HepG2 (cell line): Measurements from ENCODE around the gene FAH. TPM values are rescaled to one million over a fixed set of nuclear protein-coding genes. Genes with fewer than 3 reads are reported as not detected.

Experiments used
- ATAC-seq: fragments of 200-7000 bp; cut with Tn5 transposase; 3 replicates; pipeline ENCODE4 v1.9.1; 2020; ENCODE audit warnings: mild to moderate bottlenecking, moderate library complexity
- BruUV-seq: library from RNA; stranded (reverse); fragments of 400-500 nt; replicated peaks from 2 replicates; lab custom pipeline; 2021; lab: Mats Ljungman, UMichigan
- CTCF ChIA-PET: fragments of 300-600 bp; formaldehyde crosslinking; extraction: SDS; loops from one replicate; lab custom pipeline; 2021; ENCODE audit warnings: low total read pairs, inconsistent platforms, low intra/inter-chr PET ratio; lab: Yijun Ruan, JAX
- POLR2A ChIA-PET: fragments of 350-600 bp; sonication (Branson Sonifier 250); formaldehyde crosslinking; loops from one replicate; lab custom pipeline; 2020; ENCODE audit warnings: antibody characterized with exemption, inconsistent platforms; lab: Yijun Ruan, JAX
- DNase-seq: peaks from one replicate; pipeline ENCODE4 v3.0.0-alpha.2; 2015; ENCODE audit warnings: low spot score
- FAIRE-seq: peaks from 3 replicates; lab custom pipeline; 2011; peaks lifted over from hg19 to GRCh38; lab: Jason Lieb, UNC
- H2AFZ ChIP-seq: one replicate; pipeline ENCODE4 v1.6.1; 2011; ENCODE audit warnings: low read length, inconsistent platforms
- H3K27ac ChIP-seq: fragments of 300-600 bp; 3 replicates; pipeline ENCODE4 v1.8.0; 2011; ENCODE audit warnings: mixed run types, mild to moderate bottlenecking, mixed read lengths, low read length, inconsistent platforms; ENCODE audit not compliant: insufficient read depth; ENCODE audit errors: extremely low read length
- H3K27me3 ChIP-seq, 2 experiments: fragments of 200-600 bp in 1 of 2; 2 replicates in 1 of 2; 3 replicates in 1 of 2; pipeline versions ENCODE4 v1.6.0 to v1.8.0; 2011; ENCODE audit warnings: low read length in 2 of 2, mild to moderate bottlenecking in 2 of 2, moderate library complexity in 2 of 2, inconsistent platforms in 1 of 2; ENCODE audit not compliant: insufficient read depth in 2 of 2, control insufficient read depth in 1 of 2
- H3K36me3 ChIP-seq, 2 experiments: fragments of 200-600 bp in 1 of 2; replicated peaks in 1 of 2; 2 replicates in 1 of 2; 3 replicates in 1 of 2; pipeline versions ENCODE4 v1.5.1 to v1.8.0; 2011; ENCODE audit warnings: low read length in 2 of 2, inconsistent platforms in 1 of 2; ENCODE audit not compliant: insufficient read depth in 2 of 2, control insufficient read depth in 1 of 2
- H3K4me1 ChIP-seq: 2 replicates; pipeline ENCODE4 v1.5.1; 2012; ENCODE audit warnings: low read length, inconsistent platforms; ENCODE audit not compliant: insufficient read depth
- H3K4me2 ChIP-seq: 2 replicates; pipeline ENCODE4 v1.6.0; 2011; ENCODE audit warnings: low read depth, low read length, inconsistent platforms
- H3K4me3 ChIP-seq, 3 experiments: fragments of 200-600 bp in 1 of 3; sonication (generic), shearing (Covaris generic) in 1 of 3; replicated peaks in 1 of 3; 2 replicates each; pipeline ENCODE4 v1.5.1; 2011 to 2016; ENCODE audit warnings: low read length in 3 of 3, inconsistent platforms in 2 of 3, low read depth in 2 of 3, mild to moderate bottlenecking in 2 of 3, control low read depth in 1 of 3, mixed read lengths in 1 of 3; ENCODE audit not compliant: insufficient read depth in 1 of 3
- H3K79me2 ChIP-seq: one replicate; pipeline ENCODE4 v1.6.1; 2011; ENCODE audit warnings: low read length, inconsistent platforms; ENCODE audit not compliant: insufficient read depth
- H3K9ac ChIP-seq: 2 replicates; pipeline ENCODE4 v1.6.0; 2011; ENCODE audit warnings: mild to moderate bottlenecking, low read depth, low read length, inconsistent platforms; ENCODE audit not compliant: insufficient read depth
- H3K9me3 ChIP-seq: 2 replicates; pipeline ENCODE4 v1.5.1; 2012; ENCODE audit warnings: mild to moderate bottlenecking, low read length
- H4K20me1 ChIP-seq: 2 replicates; pipeline ENCODE4 v1.6.0; 2011; ENCODE audit warnings: inconsistent platforms, mild to moderate bottlenecking, low read length, moderate library complexity; ENCODE audit not compliant: insufficient read depth
- CBX2 ChIP-seq, 2 experiments: fragments of 200-600 bp in 1 of 2; sonication (generic); formaldehyde crosslinking in 1 of 2; IDR thresholded peaks; 2 replicates each; pipeline versions ENCODE4 v1.7.0 to v1.8.1; 2018 to 2022; ENCODE audit warnings: low read depth in 2 of 2, low read length in 1 of 2, mild to moderate bottlenecking in 1 of 2, missing genetic modification reagents in 1 of 2
- FOXA1 ChIP-seq, 2 experiments: fragments of 450-650 bp in 1 of 2; sonication (generic) in 1 of 2; formaldehyde crosslinking in 1 of 2; IDR thresholded peaks; 2 replicates each; pipeline versions ENCODE4 v1.4.0 to v1.6.1; 2016 to 2020; ENCODE audit warnings: missing genetic modification reagents in 1 of 2
- GMEB2 ChIP-seq: IDR thresholded peaks from 2 replicates; pipeline ENCODE4 v1.6.1; 2016; ENCODE audit warnings: missing biosample characterization, missing genetic modification reagents, low read depth
- IRX3 ChIP-seq: sonication (generic); formaldehyde crosslinking; IDR thresholded peaks from 2 replicates; pipeline ENCODE4 v1.8.1; 2023; ENCODE audit warnings: mild to moderate bottlenecking, low read depth, missing genetic modification reagents, borderline replicate concordance
- MTF1 ChIP-seq: sonication (generic); formaldehyde crosslinking; IDR thresholded peaks from 2 replicates; pipeline ENCODE4 v1.5.0; 2020; ENCODE audit warnings: missing genetic modification reagents
- NFRKB ChIP-seq: fragments of 450-650 bp; IDR thresholded peaks from 2 replicates; pipeline ENCODE4 v1.6.1; 2017
- RXRB ChIP-seq: IDR thresholded peaks from 2 replicates; pipeline ENCODE4 v1.6.1; 2016; ENCODE audit warnings: borderline replicate concordance, missing genetic modification reagents, missing compliant biosample characterization
- SIN3B ChIP-seq: fragments of 150-350 bp; IDR thresholded peaks from 2 replicates; pipeline ENCODE4 v1.6.1; 2014; ENCODE audit warnings: low read length
- SMAD9 ChIP-seq: sonication (generic); formaldehyde crosslinking; IDR thresholded peaks from 2 replicates; pipeline ENCODE4 v1.5.1; 2020; ENCODE audit warnings: mild to moderate bottlenecking, missing genetic modification reagents
- STAG1 ChIP-seq: sonication (generic); formaldehyde crosslinking; IDR thresholded peaks from 2 replicates; pipeline ENCODE4 v1.4.0; 2020; ENCODE audit warnings: missing genetic modification reagents
- ZBTB4 ChIP-seq: sonication (generic); formaldehyde crosslinking; IDR thresholded peaks from 2 replicates; pipeline ENCODE4 v1.4.0; 2020; ENCODE audit warnings: missing genetic modification reagents, mild to moderate bottlenecking, borderline replicate concordance
- ZBTB7A ChIP-seq: sonication (generic); formaldehyde crosslinking; IDR thresholded peaks from 2 replicates; pipeline ENCODE4 v1.8.0; 2022; ENCODE audit warnings: mild to moderate bottlenecking, missing genetic modification reagents
- ZNF567 ChIP-seq: sonication (generic); formaldehyde crosslinking; IDR thresholded peaks from 2 replicates; pipeline ENCODE4 v1.8.1; 2023; ENCODE audit warnings: mild to moderate bottlenecking, missing genetic modification reagents, borderline replicate concordance
- whole genome bisulfite sequencing: methylation state at CpG from one replicate; pipeline ENCODE4 v1.1.6; 2017; ENCODE audit warnings: low lambda C conversion rate; 5-methylcytosine and 5-hydroxymethylcytosine counted together
- in situ Hi-C: cut with HindIII; loops from 2 replicates; pipeline ENCODE4 v1.10.0; 2017; ENCODE audit warnings: low pct_unique_long_range_greater_than_20kb; ENCODE audit not compliant: extremely low pct_ligation_motif_present
- intact Hi-C: fragments of 100-400 bp; cut with micrococcal nuclease; formaldehyde crosslinking; loops from one replicate; pipeline ENCODE4 v1.10.0; 2022; ENCODE audit not compliant: unreplicated experiment
- polyA plus RNA-seq, 8 experiments: library from polyadenylated mRNA; depleted of rRNA in 3 of 8; stranded (reverse) in 7 of 8; unstranded in 1 of 8; fragments of >200 nt; fragmentation: Illumina TruSeq in 4 of 8; extraction: Trizol in 4 of 8; gene quantifications; 2 replicates each; pipeline versions ENCODE4 v1.2.1 to v1.2.3, GENCODE V29; 2011 to 2016; ENCODE audit warnings: low read depth in 4 of 8, missing spikeins in 1 of 8, mixed read lengths in 1 of 8; ENCODE audit not compliant: insufficient read depth in 1 of 8
- total RNA-seq, 5 experiments: library from RNA; depleted of rRNA; stranded (reverse); fragments of >200 nt; fragmentation: Illumina TruSeq; extraction: Trizol; gene quantifications; 2 replicates each; pipeline ENCODE4 v1.2.3, GENCODE V29; 2016; ENCODE audit warnings: low read depth in 1 of 5
- TF ChIP-seq, protein P1 (sequence below): sonication (generic); formaldehyde crosslinking; IDR thresholded peaks from 2 replicates; pipeline ENCODE4 v1.8.1; 2023; ENCODE audit warnings: mild to moderate bottlenecking, missing genetic modification reagents, borderline replicate concordance
- TF ChIP-seq, protein P2 (sequence below): sonication (generic); formaldehyde crosslinking; IDR thresholded peaks from 2 replicates; pipeline ENCODE4 v1.9.0; 2022; ENCODE audit warnings: low read depth, missing genetic modification reagents

Gene FAH
- total and polyA plus RNA-seq, 2 of the 13 experiments (the other 11 are each of a cell fraction or from before 2014, with no cell fraction given): 36.6 to 75.0 TPM

- TF ChIP-seq ZBTB4 (CRISPR knock-in tag) (no peak), MTF1 (CRISPR knock-in tag) (no peak), ZNF567 (CRISPR knock-in tag) (no peak)
Measured at GRCh38 chr15:80156176-80156720, 3.4 kb downstream of the FAH start (continued).

DNA sequence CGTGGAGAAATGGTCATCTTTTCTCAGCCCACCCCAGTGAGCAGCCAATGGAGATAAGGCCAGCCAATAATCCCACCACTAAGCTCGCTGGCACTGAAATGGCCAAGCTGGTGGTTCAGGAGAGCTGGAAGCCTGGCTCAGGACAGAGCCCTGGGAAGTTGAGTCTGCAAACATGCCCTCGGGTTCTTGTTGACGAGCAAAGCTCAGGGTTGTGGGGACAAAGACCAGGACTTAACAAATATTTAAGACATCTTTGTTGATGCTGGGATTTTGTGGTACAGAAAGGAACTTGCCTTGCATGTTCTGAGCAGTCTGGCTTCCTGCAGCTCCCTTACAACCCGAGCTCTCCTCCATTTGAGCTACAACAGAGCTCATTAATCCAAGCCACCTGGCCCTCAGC is 4.4 kb downstream of the FAH start:
- DNase-seq: no peak
- no peaks in the 10 kb centered on the region for H4K20me1 ChIP-seq
- in situ Hi-C loops: loop anchor here (25.0 kb wide), 1 partner anchor 270 kb away; the partner anchor contains the start of gene MTHFS
- peaks cover 7 to 9% of the 10 kb centered on the region in 2 experiments; a peak in 4 of 5 replicates for H3K36me3 ChIP-seq
- peak; percentile 43 for FAIRE-seq
- H2AFZ ChIP-seq: no peak overlapping the region
- WGBS: 31% methylated on average over 2 of the region's 5 CpGs
- H3K9me3 ChIP-seq: no peaks in the 10 kb centered on the region
- ChIA-PET CTCF (no interaction called here), POLR2A (interaction anchor here (1.6 kb wide), 1 partner anchor 15 kb away, joined by 8 read pairs; no protein-coding TSS in a partner anchor)
- intact Hi-C loops: loop anchor here (10.0 kb wide), 1 partner anchor 272 kb away; no protein-coding TSS in a partner anchor
- peaks cover 76% of the 10 kb centered on the region for H3K4me1 ChIP-seq
- no TSS peak for BruUV-seq
- no peak overlapping the region for H3K9ac ChIP-seq
- peaks cover 24% of the 10 kb centered on the region for H3K79me2 ChIP-seq
- ATAC-seq: no peak
- peak overlapping the region; percentile 46 for H3K27ac ChIP-seq
- H3K4me3 ChIP-seq: no peak overlapping the region
- no peaks in the 10 kb centered on the region; a peak in 1 of 5 replicates for H3K27me3 ChIP-seq
- H3K4me2 ChIP-seq: peak overlapping the region; percentile 40; the same call in 1 of the 2 replicates
- TF ChIP-seq ZBTB7A (CRISPR knock-in tag) (no peak), FOXA1 (IDR thresholded peaks at IDR 0.05) (no peak), FOXA1 (CRISPR knock-in tag; IDR thresholded peaks at IDR 0.05) (peak; percentile 35; the same call in 1 of the 2 replicates), STAG1 (CRISPR knock-in tag) (no peak), CBX2 (IDR thresholded peaks at IDR 0.05; ENCODE audit: low read depth, low read length) (no peak), CBX2 (CRISPR knock-in tag; IDR thresholded peaks at IDR 0.05; ENCODE audit: low read depth) (no peak), SMAD9 (CRISPR knock-in tag) (no peak), RXRB (CRISPR knock-in tag) (0 out of 2 replicates have a peak, but pooled peaks have one; percentile 41), NFRKB (no peak), SIN3B (no peak), IRX3 (no peak), GMEB2 (no peak)
- TF ChIP-seq, protein P1, sequence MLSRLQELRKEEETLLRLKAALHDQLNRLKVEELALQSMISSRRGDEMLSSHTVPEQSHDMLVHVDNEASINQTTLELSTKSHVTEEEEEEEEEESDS (CRISPR knock-in tag): no peak
- TF ChIP-seq, protein P2, sequence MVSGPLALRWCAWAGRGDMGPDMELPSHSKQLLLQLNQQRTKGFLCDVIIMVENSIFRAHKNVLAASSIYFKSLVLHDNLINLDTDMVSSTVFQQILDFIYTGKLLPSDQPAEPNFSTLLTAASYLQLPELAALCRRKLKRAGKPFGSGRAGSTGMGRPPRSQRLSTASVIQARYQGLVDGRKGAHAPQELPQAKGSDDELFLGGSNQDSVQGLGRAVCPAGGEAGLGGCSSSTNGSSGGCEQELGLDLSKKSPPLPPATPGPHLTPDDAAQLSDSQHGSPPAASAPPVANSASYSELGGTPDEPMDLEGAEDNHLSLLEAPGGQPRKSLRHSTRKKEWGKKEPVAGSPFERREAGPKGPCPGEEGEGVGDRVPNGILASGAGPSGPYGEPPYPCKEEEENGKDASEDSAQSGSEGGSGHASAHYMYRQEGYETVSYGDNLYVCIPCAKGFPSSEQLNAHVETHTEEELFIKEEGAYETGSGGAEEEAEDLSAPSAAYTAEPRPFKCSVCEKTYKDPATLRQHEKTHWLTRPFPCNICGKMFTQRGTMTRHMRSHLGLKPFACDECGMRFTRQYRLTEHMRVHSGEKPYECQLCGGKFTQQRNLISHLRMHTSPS (CRISPR knock-in tag): 0 out of 2 replicates have a peak, but pooled peaks have one; percentile 55
